Upper lobe of right lung (tissue), 1 donor: ENCODE results near the gene CSGALNACT2. TPM values are rescaled to one million over a fixed set of nuclear protein-coding genes. Genes with fewer than 3 reads are reported as not detected.

Source experiments
- ATAC-seq: fragments of 200-7000 bp; cut with Tn5 transposase; one replicate; pipeline ENCODE4 v1.9.1; 2020; ENCODE audit warnings: mild to moderate bottlenecking, moderate library complexity
- DNase-seq: peaks from one replicate; pipeline ENCODE4 v3.0.0-alpha.2; 2020
- H3K27ac ChIP-seq: fragments of 200-600 bp; one replicate; pipeline ENCODE4 v1.8.0; 2022
- H3K27me3 ChIP-seq: fragments of 200-600 bp; one replicate; pipeline ENCODE4 v1.8.0; 2022; ENCODE audit warnings: mild to moderate bottlenecking
- H3K36me3 ChIP-seq: fragments of 200-600 bp; one replicate; pipeline ENCODE4 v1.8.0; 2022
- H3K4me1 ChIP-seq: fragments of 200-600 bp; one replicate; pipeline ENCODE4 v1.8.0; 2022
- H3K4me3 ChIP-seq: fragments of 200-600 bp; one replicate; pipeline ENCODE4 v1.8.0; 2022; ENCODE audit warnings: mild to moderate bottlenecking
- H3K9me3 ChIP-seq: fragments of 200-600 bp; one replicate; pipeline ENCODE4 v1.8.0; 2022
- intact Hi-C: fragments of 100-400 bp; cut with DNase I; formaldehyde crosslinking; loops from one replicate; pipeline ENCODE4 v1.11.0; 2022
- total RNA-seq: library from RNA; stranded (reverse); fragmentation: NEBNext Ultra II Directional; extraction: Animal tissue kit (Norgen Biotek cat#: 25700); gene quantifications from one replicate; pipeline ENCODE4 v1.2.1, GENCODE V29; 2021
- TF ChIP-seq, protein P1 (sequence below): fragments of 200-600 bp; IDR thresholded peaks from one replicate; pipeline ENCODE4 v1.8.0; 2022; ENCODE audit warnings: antibody characterized with exemption
- donor health status: DM: no; HTN: yes; CAD: no; lungs with severe emphysema.

Gene CSGALNACT2
- total RNA-seq, 1 donor from 2014 or later, result 40.8 TPM

DNA sequence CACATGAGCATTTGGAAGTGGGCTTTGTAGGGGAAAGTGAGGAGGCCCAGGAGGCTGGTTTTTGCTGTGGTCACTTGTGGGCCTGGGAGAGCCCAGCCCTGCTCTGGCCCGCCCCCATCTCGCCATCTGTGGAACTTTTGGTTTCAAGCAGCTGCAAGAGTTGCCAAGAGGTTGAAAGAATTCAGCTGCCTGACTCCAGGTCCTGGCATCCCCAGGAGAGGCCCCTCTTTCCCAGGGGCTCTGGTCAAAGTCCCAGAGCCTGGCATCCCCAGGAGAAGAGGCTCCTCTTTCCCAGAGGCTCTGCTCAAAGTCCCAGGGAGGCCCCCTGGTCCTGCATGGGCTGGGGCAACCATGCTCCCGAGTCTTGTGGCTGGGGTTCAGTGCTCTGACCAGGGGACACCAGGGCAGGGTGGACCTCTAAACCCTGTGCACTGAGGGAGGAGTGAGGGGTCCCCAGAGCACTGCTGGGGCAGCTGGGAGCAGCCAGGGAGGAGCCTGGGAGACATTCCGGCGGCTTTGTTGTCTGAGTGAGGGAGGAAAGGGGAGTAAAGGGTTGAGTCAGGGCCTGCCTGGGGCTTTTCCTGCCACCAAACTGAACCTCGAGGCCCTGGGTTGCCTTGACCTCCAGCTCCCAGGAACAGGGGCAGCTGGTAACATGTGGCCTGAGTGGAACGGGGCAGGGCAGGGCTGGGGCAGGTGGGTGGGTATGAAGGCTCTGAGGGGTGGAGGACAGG is 27.7 kb upstream of the CSGALNACT2 start:
- Histone ChIP-seq H3K27me3 (no peaks in the 10 kb centered on the region), H3K36me3 (no peaks in the 10 kb centered on the region), H3K4me3 (no peak overlapping the region), H3K9me3 (no peaks in the 10 kb centered on the region), H3K4me1 (peaks cover 3% of the 10 kb centered on the region), H3K27ac (no peak overlapping the region)
- no peak for ATAC-seq
- no peak for DNase-seq
- TF ChIP-seq, protein P1, sequence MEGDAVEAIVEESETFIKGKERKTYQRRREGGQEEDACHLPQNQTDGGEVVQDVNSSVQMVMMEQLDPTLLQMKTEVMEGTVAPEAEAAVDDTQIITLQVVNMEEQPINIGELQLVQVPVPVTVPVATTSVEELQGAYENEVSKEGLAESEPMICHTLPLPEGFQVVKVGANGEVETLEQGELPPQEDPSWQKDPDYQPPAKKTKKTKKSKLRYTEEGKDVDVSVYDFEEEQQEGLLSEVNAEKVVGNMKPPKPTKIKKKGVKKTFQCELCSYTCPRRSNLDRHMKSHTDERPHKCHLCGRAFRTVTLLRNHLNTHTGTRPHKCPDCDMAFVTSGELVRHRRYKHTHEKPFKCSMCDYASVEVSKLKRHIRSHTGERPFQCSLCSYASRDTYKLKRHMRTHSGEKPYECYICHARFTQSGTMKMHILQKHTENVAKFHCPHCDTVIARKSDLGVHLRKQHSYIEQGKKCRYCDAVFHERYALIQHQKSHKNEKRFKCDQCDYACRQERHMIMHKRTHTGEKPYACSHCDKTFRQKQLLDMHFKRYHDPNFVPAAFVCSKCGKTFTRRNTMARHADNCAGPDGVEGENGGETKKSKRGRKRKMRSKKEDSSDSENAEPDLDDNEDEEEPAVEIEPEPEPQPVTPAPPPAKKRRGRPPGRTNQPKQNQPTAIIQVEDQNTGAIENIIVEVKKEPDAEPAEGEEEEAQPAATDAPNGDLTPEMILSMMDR, result no peak
- intact Hi-C loops, result no loop called here

DNA sequence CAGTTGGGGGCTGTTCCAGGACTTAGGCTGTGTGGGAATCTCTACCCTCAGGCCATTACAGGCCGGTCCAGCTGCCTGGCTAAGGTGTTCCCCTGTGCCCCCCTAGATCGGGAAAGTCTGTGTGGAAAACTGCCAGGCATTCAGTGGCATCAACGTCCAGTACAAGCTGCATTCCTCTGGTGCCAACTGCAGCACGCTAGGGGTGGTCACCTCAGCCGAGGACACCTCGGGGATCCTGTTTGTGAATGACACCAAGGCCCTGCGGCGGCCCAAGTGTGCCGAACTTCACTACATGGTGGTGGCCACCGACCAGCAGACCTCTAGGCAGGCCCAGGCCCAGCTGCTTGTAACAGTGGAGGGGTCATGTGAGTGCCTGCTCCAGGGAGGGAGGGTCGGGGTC is 27.1 kb upstream of the CSGALNACT2 start:
- Histone ChIP-seq H3K27ac (no peak overlapping the region), H3K4me1 (no peaks in the 10 kb centered on the region), H3K9me3 (no peaks in the 10 kb centered on the region), H3K4me3 (no peak overlapping the region), H3K36me3 (no peaks in the 10 kb centered on the region), H3K27me3 (no peaks in the 10 kb centered on the region)
- no peak for DNase-seq
- ATAC-seq, result no peak
- intact Hi-C loops, result no loop called here
- TF ChIP-seq, protein P1, result no peak

DNA sequence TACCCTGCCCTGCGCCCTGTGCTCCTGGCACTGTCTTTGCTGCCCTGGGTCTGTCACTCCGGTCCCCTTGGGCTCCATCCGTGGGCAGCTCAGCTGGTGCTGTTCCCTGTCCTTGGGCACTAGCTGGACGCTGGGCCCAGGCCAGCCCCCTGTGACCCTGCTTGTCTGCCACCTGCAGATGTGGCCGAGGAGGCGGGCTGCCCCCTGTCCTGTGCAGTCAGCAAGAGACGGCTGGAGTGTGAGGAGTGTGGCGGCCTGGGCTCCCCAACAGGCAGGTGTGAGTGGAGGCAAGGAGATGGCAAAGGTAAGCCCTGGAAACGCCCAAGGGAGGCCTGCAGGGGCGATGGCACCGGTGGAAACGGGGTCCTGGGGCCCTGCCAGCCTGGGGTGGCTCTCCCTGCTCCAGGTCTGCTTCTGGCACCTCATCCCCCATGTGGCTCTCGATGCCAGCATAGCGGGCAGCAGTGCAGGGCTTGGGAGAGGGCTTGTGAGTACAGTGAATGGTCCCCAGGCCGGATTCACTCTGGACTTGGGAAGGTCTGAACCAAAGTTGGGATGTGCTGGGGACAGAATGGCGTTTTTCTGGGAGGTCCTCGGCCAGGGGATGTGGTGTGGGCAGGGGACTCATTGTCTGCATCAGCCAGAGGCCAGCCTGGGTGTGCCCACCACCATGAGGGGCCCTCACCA is 26.2 kb upstream of the CSGALNACT2 start:
- Histone ChIP-seq H3K4me1 (no peaks in the 10 kb centered on the region), H3K27ac (no peak overlapping the region), H3K4me3 (no peak overlapping the region), H3K36me3 (no peaks in the 10 kb centered on the region), H3K9me3 (no peaks in the 10 kb centered on the region), H3K27me3 (no peaks in the 10 kb centered on the region)
- TF ChIP-seq, protein P1, result no peak
- no peak for ATAC-seq
- intact Hi-C loops, result no loop called here
- peak; percentile 51 for DNase-seq

DNA sequence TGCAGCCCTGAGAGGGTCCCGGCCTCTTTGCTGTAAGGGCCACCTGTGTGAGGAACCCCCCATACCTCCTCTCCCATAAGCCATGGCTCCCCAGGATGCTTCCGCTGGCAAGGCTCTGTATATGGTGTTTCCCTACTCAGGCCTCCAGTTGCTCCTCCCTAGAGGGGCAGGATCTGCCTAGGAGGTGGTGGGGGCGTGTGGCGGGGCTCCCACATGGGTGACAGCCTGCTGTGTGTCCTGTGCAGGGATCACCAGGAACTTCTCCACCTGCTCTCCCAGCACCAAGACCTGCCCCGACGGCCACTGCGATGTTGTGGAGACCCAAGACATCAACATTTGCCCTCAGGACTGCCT is 25.7 kb upstream of the CSGALNACT2 start:
- H3K36me3 ChIP-seq, result no peaks in the 10 kb centered on the region
- ATAC-seq, result no peak
- TF ChIP-seq, protein P1, result no peak
- H3K27me3 ChIP-seq, result no peaks in the 10 kb centered on the region
- no peak overlapping the region for H3K27ac ChIP-seq
- peak; percentile 54 for DNase-seq
- no peaks in the 10 kb centered on the region for H3K4me1 ChIP-seq
- intact Hi-C loops, result no loop called here
- H3K4me3 ChIP-seq, result no peak overlapping the region
- H3K9me3 ChIP-seq, result no peaks in the 10 kb centered on the region

DNA sequence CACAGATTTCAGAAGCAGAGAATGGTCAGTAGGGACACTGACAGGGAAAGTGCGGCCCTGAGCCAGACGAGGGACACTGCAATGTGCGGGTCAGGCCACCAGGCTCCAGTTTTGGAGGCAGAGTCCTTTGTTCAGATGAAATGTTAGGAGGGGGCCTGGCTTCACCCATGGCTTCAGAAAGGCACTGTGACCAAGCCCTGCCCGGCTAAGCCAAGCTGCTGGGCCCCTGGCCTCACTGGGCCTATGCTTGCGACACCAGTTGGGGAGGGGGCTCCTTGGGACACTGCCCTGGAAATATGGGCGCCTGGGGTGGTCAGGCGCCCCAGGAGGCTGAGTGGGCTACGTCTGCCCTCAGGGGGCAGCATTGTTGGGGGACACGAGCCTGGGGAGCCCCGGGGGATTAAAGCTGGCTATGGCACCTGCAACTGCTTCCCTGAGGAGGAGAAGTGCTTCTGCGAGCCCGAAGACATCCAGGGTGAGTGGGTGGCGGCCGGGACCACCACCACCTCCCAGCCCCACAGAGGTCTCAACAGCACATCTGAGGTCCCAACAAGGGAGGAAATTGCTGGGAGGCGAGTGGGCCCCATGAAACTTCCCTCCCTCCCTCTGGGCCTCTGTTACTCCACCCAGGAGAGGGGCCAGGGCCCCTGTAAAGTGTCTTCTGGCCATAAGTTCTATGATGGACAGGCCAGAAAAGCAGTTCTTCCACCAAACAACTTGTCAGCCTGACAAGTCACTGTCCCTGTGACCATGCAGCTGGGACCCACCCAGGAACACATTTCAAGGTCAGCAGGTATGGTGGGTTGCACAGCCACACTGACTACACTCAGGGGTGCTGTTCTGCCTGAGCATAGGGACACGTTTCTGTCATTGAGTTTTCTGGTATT is 24.8 kb upstream of the CSGALNACT2 start:
- no peaks in the 10 kb centered on the region for H3K36me3 ChIP-seq
- H3K27me3 ChIP-seq, result no peaks in the 10 kb centered on the region
- H3K9me3 ChIP-seq, result no peaks in the 10 kb centered on the region
- no peak overlapping the region for H3K4me3 ChIP-seq
- TF ChIP-seq, protein P1, result no peak
- no peak overlapping the region for H3K27ac ChIP-seq
- DNase-seq (peak; percentile 49), ATAC-seq (no peak)
- intact Hi-C loops, result no loop called here
- H3K4me1 ChIP-seq, result no peaks in the 10 kb centered on the region
